ENCODE measurements around the gene MYBPC2. TPM values are rescaled to one million over a fixed set of nuclear protein-coding genes. Genes with fewer than 3 reads are reported as not detected.

Gene MYBPC2
- 100 to 1,000 TPM; 358 to 988 (median 442) TPM for total RNA-seq

GRCh38 chr19:50432221-50433028, at the start of gene MYBPC2:
MYBPC2 (plus strand) TSS chr19:50432892; CDS start chr19:50432954, 62 bp downstream.
- Histone ChIP-seq H3K36me3 (no peaks in the 10 kb centered on the region), H3K27ac (peak within 1 kb of the TSS; percentile 85 to 94 (median 88)), H3K27me3 (peaks cover 4 to 14% (median 10%) of the 10 kb centered on the region in 3 donors), H3K4me3 (peak within 1 kb of the TSS; percentile 66 to 94 (median 78)), H3K9me3 (no peaks in the 10 kb centered on the region), H3K4me1 (peaks cover 12 to 22% of the 10 kb centered on the region in 2 donors)
- in situ Hi-C loops (cut with MboI; ENCODE audit: low sequenced_read_pairs in 4 of 4), result no loop called here
- DNase-seq, result peak in 1 of 2 donors; percentile 68
- intact Hi-C loops (cut with DNase I; ENCODE audit: low total_unique reads), result loop anchor here (2.0 to 10.0 kb wide), 2 partner anchors 34 to 372 kb away; no protein-coding TSS in a partner anchor
- no peak for TF ChIP-seq POLR2A (IDR thresholded peaks at IDR 0.05)
- TF ChIP-seq CTCF (IDR thresholded peaks at IDR 0.05 in 4 of 5, conservative IDR thresholded peaks at IDR 0.05 in 1 of 5), result no peak
- peak; percentile 43 to 48 for ATAC-seq

- intact Hi-C loops (cut with DNase I; ENCODE audit: low total_unique reads), result loop anchor here (5.0 kb wide), 2 partner anchors 51 to 419 kb away; no protein-coding TSS in a partner anchor
- H3K27me3 ChIP-seq, result no peaks in the 10 kb centered on the region
- no peak for TF ChIP-seq POLR2A (IDR thresholded peaks at IDR 0.05)
- no peak for TF ChIP-seq CTCF (IDR thresholded peaks at IDR 0.05 in 4 of 5, conservative IDR thresholded peaks at IDR 0.05 in 1 of 5)
- ATAC-seq, result no peak
- H3K9me3 ChIP-seq, result no peaks in the 10 kb centered on the region
- in situ Hi-C loops (cut with MboI; ENCODE audit: low sequenced_read_pairs in 4 of 4), result no loop called here
- H3K4me1 ChIP-seq, result peaks cover 8 to 14% of the 10 kb centered on the region in 2 donors
- DNase-seq, result no peak
- peak overlapping the region; percentile 71 to 95 (median 84) for H3K27ac ChIP-seq
- peaks cover 0 to 44% of the 10 kb centered on the region in 2 donors for H3K36me3 ChIP-seq
- peak overlapping the region; percentile 63 to 83 (median 76) for H3K4me3 ChIP-seq
Observed at GRCh38 chr19:50383001-50383851, 49.5 kb upstream of the MYBPC2 start.

- H3K9me3 ChIP-seq, result no peaks in the 10 kb centered on the region
- peak; percentile 93 to 94 for ATAC-seq
- TF ChIP-seq POLR2A (IDR thresholded peaks at IDR 0.05) (peak in 1 of 2 donors; percentile 32), CTCF (IDR thresholded peaks at IDR 0.05 in 4 of 5, conservative IDR thresholded peaks at IDR 0.05 in 1 of 5) (no peak)
- H3K4me3 ChIP-seq, result peak within 1 kb of the TSS; percentile 63 to 83 (median 76)
- peak; percentile 95 to 97 for DNase-seq
- H3K4me1 ChIP-seq, result peaks cover 8 to 14% of the 10 kb centered on the region in 2 donors
- no peaks in the 10 kb centered on the region for H3K27me3 ChIP-seq
- in situ Hi-C loops (cut with MboI; ENCODE audit: low sequenced_read_pairs in 4 of 4), result no loop called here
- H3K36me3 ChIP-seq, result peaks cover 0 to 36% of the 10 kb centered on the region in 2 donors
- intact Hi-C loops (cut with DNase I; ENCODE audit: low total_unique reads), result loop anchor here (1.0 to 5.0 kb wide), 3 partner anchors 8 to 418 kb away; partner anchors contain the start of gene NR1H2
- H3K27ac ChIP-seq, result peak within 1 kb of the TSS; percentile 71 to 95 (median 84)
Observed at GRCh38 chr19:50383852-50384684, 48.6 kb upstream of the MYBPC2 start, which contains the start of gene POLD1. POLD1 (plus strand) TSS chr19:50384347; CDS start chr19:50398852, 14,505 bp downstream.
